ENCODE data around the gene NMT1. TPM values are rescaled to one million over a fixed set of nuclear protein-coding genes. Genes with fewer than 3 reads are reported as not detected.
A peak's percentile ranks its signal among the peaks of the same experiment; 100 is the strongest.

Gene NMT1
- total RNA-seq, 2 experiments from 2014 or later: 136 to 148 TPM

DNA sequence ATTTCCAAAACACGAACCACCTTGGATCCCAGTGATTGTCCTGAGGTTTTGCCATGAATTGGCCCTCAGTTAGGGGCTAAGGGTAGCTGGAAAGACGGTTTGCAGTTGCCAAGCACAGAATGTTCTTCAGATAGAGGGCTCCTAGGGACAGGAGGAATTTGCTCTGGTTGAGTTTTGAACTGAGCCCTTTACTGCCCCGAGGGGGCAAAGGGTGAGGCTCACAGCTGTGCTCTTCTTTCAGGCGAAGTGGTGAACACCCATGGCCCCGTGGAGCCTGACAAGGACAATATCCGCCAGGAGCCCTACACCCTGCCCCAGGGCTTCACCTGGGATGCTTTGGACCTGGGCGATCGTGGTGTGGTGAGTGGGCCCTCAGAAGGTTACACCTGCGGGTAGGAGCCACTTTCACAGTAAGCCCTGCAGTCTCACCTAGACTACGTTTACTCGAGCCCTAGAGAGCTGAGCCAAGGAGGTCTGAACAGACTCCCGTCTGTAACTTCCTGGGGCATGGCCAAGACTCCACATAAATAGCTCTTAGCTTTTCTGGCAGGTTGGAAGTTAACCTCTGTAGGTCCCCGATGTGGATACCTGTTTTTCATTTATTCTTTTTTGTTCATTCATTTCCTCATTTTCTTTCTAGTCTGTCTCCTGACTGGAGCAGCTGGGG is 32.5 kb downstream of the NMT1 start:
- Mint-ChIP-seq H3K4me3 (no peak overlapping the region), H3K9me3 (ENCODE audit: low read depth) (no peaks in the 10 kb centered on the region), H3K4me1 (peaks cover 4% of the 10 kb centered on the region), H3K27ac (no peak overlapping the region), H3K36me3 (peaks cover 41% of the 10 kb centered on the region), H3K27me3 (no peaks in the 10 kb centered on the region)
- CTCF ChIA-PET: interaction anchor here (0.5 kb wide), 1 partner anchor 13 kb away, joined by 3 read pairs; no protein-coding TSS in a partner anchor
- ATAC-seq (no peak), DNase-seq (no peak)

DNA sequence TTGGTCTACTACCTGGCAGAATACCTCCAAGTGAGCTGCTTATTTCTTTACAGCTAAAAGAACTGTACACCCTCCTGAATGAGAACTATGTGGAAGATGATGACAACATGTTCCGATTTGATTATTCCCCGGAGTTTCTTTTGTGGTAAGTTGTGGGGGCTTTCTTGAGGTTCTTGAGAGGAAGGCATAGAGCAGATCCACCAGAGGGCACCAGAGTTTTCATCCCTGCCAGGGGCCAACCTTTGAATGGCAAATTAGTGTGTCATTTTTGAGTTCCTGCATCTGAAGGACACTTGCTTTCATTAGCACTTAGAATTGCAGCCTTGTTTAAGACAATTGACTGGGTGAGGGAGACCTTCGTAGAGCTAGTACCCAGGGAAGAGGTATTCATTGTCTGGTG is 35.0 kb downstream of the NMT1 start:
- H3K4me3 Mint-ChIP-seq: no peak overlapping the region
- no peak for DNase-seq
- CTCF ChIA-PET: interaction anchor here (0.7 to 2.3 kb wide), 2 partner anchors 17 to 39 kb away, joined by 3 to 8 read pairs; partner anchors contain the start of gene ACBD4
- no peaks in the 10 kb centered on the region for H3K9me3 Mint-ChIP-seq (ENCODE audit: low read depth)
- no peaks in the 10 kb centered on the region for H3K27me3 Mint-ChIP-seq
- peaks cover 43% of the 10 kb centered on the region for H3K36me3 Mint-ChIP-seq
- ATAC-seq: no peak
- H3K27ac Mint-ChIP-seq: no peak overlapping the region
- H3K4me1 Mint-ChIP-seq: no peaks in the 10 kb centered on the region

DNA sequence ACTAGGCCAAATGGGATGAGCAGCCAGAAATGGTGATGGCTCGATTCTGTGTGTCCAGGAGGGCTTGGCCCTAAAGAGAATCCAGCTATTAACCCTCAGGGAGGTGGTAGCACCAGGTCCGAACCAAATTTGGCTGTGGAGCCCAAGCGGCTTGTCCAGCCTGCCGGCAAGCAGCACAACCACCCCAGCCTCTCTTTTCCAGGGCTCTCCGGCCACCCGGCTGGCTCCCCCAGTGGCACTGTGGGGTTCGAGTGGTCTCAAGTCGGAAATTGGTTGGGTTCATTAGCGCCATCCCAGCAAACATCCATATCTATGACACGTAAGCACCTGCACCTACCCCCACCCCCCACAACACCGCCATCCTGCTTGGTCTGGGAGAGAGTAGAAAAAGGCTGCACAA is 35.8 kb downstream of the NMT1 start:
- CTCF ChIA-PET: interaction anchor here (0.7 to 2.3 kb wide), 5 partner anchors 18 to 137 kb away, joined by 3 to 8 read pairs (median 3); partner anchors contain the start of gene ACBD4
- no peaks in the 10 kb centered on the region for H3K27me3 Mint-ChIP-seq
- H3K36me3 Mint-ChIP-seq: peaks cover 43% of the 10 kb centered on the region
- no peaks in the 10 kb centered on the region for H3K4me1 Mint-ChIP-seq
- ATAC-seq (no peak), DNase-seq (no peak)
- H3K9me3 Mint-ChIP-seq (ENCODE audit: low read depth): no peaks in the 10 kb centered on the region
- H3K4me3 Mint-ChIP-seq: no peak overlapping the region
- H3K27ac Mint-ChIP-seq: no peak overlapping the region

DNA sequence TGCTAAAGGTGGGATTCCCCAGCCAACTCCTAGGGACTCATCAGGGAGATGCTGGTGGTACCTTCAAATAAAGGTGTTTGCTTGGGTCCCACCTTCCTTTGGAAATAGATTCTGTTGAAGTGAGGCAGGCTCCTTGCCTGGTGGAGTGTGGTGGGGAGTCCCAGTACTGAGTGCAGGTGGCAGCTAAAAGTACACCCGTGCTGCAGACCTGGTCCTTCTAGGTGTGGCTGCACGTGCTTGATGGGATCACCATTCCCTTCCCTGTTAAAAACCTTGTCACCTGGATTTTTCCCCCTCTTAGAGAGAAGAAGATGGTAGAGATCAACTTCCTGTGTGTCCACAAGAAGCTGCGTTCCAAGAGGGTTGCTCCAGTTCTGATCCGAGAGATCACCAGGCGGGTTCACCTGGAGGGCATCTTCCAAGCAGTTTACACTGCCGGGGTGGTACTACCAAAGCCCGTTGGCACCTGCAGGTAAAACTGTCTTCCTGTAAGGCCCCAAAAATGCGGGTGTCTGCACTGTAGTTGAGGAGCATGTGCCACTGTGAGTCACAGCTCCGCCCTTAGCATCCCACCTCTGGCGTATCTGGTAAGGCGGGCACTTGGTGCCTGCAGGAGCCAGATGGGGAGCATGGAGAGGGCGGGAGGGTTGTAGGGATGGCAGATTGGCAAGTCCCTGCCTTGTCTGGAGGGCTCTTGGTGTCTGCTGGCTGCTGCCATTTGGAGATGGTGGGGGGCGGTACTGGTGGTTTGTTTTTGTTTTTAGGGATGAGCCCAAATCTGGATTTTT is 37.2 kb downstream of the NMT1 start:
- CTCF ChIA-PET: interaction anchor here (0.7 to 3.5 kb wide), 24 partner anchors 8 to 207 kb away, joined by 3 to 24 read pairs (median 5); partner anchors contain the start of genes ACBD4, DCAKD, EFTUD2 and NMT1
- Mint-ChIP-seq H3K27me3 (no peaks in the 10 kb centered on the region), H3K36me3 (peaks cover 49% of the 10 kb centered on the region), H3K9me3 (ENCODE audit: low read depth) (no peaks in the 10 kb centered on the region), H3K4me3 (no peak overlapping the region), H3K27ac (no peak overlapping the region), H3K4me1 (no peaks in the 10 kb centered on the region)
- ATAC-seq (no peak), DNase-seq (no peak)

DNA sequence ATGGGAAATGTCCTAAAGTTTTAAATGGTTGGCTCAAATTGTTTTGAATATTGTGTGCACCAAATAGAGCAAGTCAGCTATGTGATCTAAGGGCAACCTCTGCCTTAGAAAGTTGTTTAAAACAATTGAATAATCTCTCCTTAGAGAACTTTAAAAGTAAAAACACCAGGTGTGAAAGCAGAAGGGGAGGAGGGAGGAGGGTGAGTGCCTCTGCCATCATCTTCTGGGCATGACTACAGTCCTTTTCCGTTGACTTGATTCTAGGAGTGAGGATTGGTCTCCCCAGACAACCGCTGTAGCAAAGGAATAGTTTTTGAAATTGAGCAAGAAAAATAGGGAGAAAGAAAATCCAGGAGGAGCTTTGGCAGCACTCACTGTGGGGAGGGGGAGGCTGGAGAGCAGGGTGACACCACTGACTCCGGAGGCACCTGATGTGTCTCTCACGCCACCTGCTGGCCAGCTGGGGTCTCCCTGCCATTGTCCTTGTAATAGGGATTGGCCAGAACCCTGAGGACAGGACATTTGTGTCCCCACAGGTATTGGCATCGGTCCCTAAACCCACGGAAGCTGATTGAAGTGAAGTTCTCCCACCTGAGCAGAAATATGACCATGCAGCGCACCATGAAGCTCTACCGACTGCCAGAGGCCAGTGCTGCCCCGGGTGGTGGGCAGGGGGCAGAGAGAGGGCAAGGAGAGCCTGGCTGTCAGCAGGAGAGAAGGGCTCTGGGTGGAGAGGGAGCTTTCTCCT is 37.9 kb downstream of the NMT1 start:
- peak; percentile 91 for ATAC-seq
- Mint-ChIP-seq H3K36me3 (peaks cover 48% of the 10 kb centered on the region), H3K4me3 (no peak overlapping the region), H3K27ac (no peak overlapping the region), H3K27me3 (no peaks in the 10 kb centered on the region), H3K4me1 (no peaks in the 10 kb centered on the region), H3K9me3 (ENCODE audit: low read depth) (no peaks in the 10 kb centered on the region)
- peak; percentile 82 for DNase-seq
- CTCF ChIA-PET: interaction anchor here (0.6 to 3.5 kb wide), 29 partner anchors 9 to 322 kb away, joined by 3 to 24 read pairs (median 5); partner anchors contain the start of genes ACBD4, DCAKD, EFTUD2 and NMT1

DNA sequence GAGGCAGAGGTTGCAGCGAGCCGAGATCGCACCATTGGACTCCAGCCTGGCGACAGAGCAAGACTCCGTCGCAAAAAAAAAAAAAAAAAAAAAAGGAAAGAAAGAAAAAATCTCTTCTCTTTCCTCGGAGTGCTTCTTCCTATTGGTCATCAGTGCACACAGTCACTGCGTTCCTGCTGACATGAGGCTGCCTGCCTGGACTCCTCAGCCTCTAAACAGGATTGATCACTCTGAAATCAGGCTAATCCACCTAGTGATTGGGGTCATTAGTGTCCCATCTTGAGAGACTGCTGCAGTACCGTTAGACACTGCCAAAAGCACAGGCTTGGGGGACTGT is 40.4 kb downstream of the NMT1 start:
- Mint-ChIP-seq H3K36me3 (peaks cover 44% of the 10 kb centered on the region), H3K4me1 (no peaks in the 10 kb centered on the region), H3K4me3 (no peak overlapping the region), H3K27me3 (no peaks in the 10 kb centered on the region), H3K9me3 (ENCODE audit: low read depth) (no peaks in the 10 kb centered on the region), H3K27ac (no peak overlapping the region)
- ATAC-seq (no peak), DNase-seq (no peak)
- CTCF ChIA-PET: interaction anchor here (0.7 to 3.5 kb wide), 3 partner anchors 13 to 182 kb away, joined by 4 to 19 read pairs (median 4); partner anchors contain the start of gene ACBD4

DNA sequence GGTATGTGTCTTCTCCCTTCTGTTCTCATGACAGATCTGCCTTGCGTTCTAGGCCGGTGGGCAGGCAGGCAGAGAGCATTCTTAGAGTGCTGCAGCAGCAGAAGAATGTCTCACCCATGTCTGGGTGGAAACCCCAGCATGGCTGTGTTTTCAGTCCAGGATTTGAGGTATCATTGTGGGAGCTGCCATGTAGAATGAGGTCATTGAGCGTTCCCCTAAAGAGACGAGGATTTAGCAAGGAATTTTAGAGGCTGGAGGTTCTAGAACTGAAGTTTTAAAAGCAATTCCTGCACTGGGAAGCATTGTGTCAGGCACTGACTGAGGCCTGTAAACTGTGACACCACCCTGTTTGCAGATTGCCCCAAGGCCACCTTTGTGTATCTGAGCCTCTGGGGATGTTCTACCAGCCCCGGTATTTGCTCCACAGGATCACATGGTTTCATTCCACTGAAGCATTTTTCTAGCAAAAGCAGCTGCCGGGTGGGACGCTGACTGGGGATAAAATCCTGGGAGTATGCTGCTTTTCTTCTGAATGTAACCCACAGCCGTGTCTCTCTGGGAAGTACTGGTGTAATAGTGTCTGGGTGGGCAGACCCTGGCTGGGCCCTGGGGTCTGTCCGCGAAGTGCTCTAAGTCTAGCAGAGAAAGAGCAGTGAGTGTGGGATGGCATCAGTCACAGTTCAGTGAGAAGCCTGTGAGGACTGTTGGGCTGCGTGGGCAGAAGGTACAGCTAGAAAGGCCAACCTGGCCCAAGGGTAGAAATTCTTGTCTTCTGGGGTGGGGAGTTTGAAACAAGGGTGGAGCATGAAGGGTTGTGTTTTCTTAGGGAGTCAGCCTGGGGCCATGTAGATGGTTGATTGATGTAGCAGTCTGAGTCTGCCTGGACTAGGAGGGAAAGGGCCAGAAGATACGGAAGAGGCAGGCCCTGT is 41.0 kb downstream of the NMT1 start:
- CTCF ChIA-PET: interaction anchor here (1.2 kb wide), 1 partner anchor 33 kb away, joined by 4 read pairs; the partner anchor contains the start of gene ACBD4
- no peak for DNase-seq
- H3K27me3 Mint-ChIP-seq: no peaks in the 10 kb centered on the region
- H3K9me3 Mint-ChIP-seq (ENCODE audit: low read depth): no peaks in the 10 kb centered on the region
- H3K4me3 Mint-ChIP-seq: no peak overlapping the region
- H3K4me1 Mint-ChIP-seq: no peaks in the 10 kb centered on the region
- peaks cover 40% of the 10 kb centered on the region for H3K36me3 Mint-ChIP-seq
- ATAC-seq: no peak
- no peak overlapping the region for H3K27ac Mint-ChIP-seq

DNA sequence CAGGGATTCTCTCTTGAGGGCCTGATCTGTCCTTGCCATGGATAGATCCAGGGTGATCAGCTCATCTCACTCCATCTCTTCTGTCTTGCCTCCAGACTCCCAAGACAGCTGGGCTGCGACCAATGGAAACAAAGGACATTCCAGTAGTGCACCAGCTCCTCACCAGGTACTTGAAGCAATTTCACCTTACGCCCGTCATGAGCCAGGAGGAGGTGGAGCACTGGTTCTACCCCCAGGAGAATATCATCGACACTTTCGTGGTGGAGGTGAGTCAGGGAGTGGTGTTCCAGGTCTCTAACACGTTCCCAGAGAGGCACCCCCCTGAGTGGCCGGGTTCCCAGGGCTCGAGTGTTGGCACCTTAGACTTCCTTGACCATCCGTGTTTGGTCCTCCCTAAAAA is 41.7 kb downstream of the NMT1 start:
- CTCF ChIA-PET: interaction anchor here (1.7 kb wide), 1 partner anchor 33 kb away, joined by 4 read pairs; the partner anchor contains the start of gene ACBD4
- no peak overlapping the region for H3K4me3 Mint-ChIP-seq
- H3K4me1 Mint-ChIP-seq: no peaks in the 10 kb centered on the region
- H3K9me3 Mint-ChIP-seq (ENCODE audit: low read depth): no peaks in the 10 kb centered on the region
- H3K27me3 Mint-ChIP-seq: no peaks in the 10 kb centered on the region
- H3K36me3 Mint-ChIP-seq: peaks cover 36% of the 10 kb centered on the region
- DNase-seq (no peak), ATAC-seq (no peak)
- H3K27ac Mint-ChIP-seq: no peak overlapping the region

DNA sequence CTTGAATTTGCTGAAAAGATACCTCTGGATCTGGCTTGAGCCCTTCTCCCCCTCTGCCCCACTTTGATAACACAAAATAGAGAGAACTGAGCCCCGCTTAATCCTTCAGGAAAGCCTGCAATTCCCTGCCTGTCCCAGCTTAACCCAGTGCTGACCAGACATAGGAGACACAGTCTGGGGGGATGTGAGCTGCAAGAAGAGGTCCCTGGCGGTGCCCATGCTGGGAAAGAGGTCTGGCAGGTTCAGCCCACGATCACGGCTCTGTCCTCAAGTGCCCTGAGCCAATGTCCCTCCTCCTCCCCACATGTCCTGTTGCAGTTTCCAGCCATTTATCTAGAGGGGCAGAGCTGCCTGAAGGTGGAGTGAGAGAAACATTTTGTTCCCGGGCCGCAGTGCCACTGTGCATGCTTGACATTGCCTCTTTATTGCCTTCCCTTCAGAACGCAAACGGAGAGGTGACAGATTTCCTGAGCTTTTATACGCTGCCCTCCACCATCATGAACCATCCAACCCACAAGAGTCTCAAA is 42.2 kb downstream of the NMT1 start:
- ATAC-seq: no peak
- Mint-ChIP-seq H3K9me3 (ENCODE audit: low read depth) (no peaks in the 10 kb centered on the region), H3K4me1 (no peaks in the 10 kb centered on the region), H3K4me3 (no peak overlapping the region), H3K27ac (no peak overlapping the region), H3K36me3 (peaks cover 33% of the 10 kb centered on the region), H3K27me3 (no peaks in the 10 kb centered on the region)
- CTCF ChIA-PET: interaction anchor here (1.7 kb wide), 1 partner anchor 32 kb away, joined by 4 read pairs; the partner anchor contains the start of gene ACBD4
- no peak for DNase-seq

DNA sequence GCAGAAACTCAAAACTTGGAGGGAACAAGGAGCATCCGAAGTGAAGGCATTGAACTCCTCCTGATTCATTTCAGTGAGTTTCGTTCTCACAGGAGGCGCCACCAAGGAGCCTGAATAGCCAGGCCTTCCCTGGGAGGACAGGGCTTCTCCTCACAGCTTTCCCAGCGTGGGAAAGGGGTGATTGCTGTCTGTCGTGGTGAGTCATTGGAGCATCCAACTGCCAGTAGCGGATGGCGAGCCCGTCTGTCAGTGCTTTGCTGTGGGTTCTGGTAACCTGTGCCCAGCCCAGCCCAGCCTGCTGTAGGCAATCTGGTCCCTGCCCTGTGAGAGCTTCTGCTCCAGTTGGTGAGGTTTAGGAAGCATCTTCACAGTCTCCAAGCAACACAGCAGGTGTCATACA is 42.9 kb downstream of the NMT1 start:
- no peaks in the 10 kb centered on the region for H3K9me3 Mint-ChIP-seq (ENCODE audit: low read depth)
- CTCF ChIA-PET: interaction anchor here (1.7 kb wide), 1 partner anchor 31 kb away, joined by 4 read pairs; the partner anchor contains the start of gene ACBD4
- peaks cover 29% of the 10 kb centered on the region for H3K36me3 Mint-ChIP-seq
- no peak for ATAC-seq
- H3K27me3 Mint-ChIP-seq: no peaks in the 10 kb centered on the region
- no peak overlapping the region for H3K27ac Mint-ChIP-seq
- no peaks in the 10 kb centered on the region for H3K4me1 Mint-ChIP-seq
- H3K4me3 Mint-ChIP-seq: no peak overlapping the region
- DNase-seq: no peak

DNA sequence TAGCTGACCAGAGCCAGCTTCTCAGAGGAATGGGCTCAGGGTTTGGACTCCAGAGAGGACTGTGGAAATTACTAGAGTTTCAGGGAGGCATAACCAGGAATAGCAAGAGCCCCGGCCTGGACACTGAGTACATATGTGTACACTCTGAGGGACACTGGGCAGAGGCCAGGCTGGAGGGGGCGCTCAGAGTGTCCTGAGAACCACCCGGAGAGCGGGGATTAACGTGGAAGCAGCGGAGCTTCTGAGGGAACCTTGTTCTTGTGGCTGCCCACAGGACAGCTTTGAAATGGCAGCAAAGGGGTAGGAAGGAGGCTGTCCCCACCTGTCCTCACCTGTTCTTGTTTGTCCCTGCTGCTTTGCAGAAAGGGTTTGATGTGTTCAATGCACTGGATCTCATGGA is 43.4 kb downstream of the NMT1 start:
- no peak overlapping the region for H3K27ac Mint-ChIP-seq

More for the DNA sequence above, 43.4 kb downstream of the NMT1 start:
- Mint-ChIP-seq H3K4me1 (no peaks in the 10 kb centered on the region), H3K9me3 (ENCODE audit: low read depth) (no peaks in the 10 kb centered on the region), H3K36me3 (peaks cover 25% of the 10 kb centered on the region), H3K4me3 (no peak overlapping the region), H3K27me3 (no peaks in the 10 kb centered on the region)
- CTCF ChIA-PET: interaction anchor here (1.7 kb wide), 1 partner anchor 31 kb away, joined by 4 read pairs; the partner anchor contains the start of gene ACBD4
- ATAC-seq (no peak), DNase-seq (no peak)

Measured in activated CD8-positive, alpha-beta memory T cell treated with anti-CD3 and anti-CD28 coated beads, Interleukin-2, amount 10 ng/mL, durations not matched to agents 7 days and 5 days (primary cell).